Transverse colon (tissue), 4 donors: ENCODE data around the gene GDNF.

Experiments used
- CTCF ChIP-seq, 5 experiments: fragments of 200-600 bp in 3 of 5; fragments of 450-650 bp in 2 of 5; sonication (generic) in 3 of 5; IDR thresholded peaks; 1 replicate in 2 of 5; 2 replicates in 3 of 5; pipeline ENCODE4 v1.5.1; 2016 to 2017; ENCODE audit warnings: antibody characterized with exemption in 5 of 5, inconsistent platforms in 3 of 5, mild to moderate bottlenecking in 2 of 5, moderate library complexity in 1 of 5
- EP300 ChIP-seq: sonication (generic); formaldehyde crosslinking; IDR thresholded peaks from one replicate; pipeline ENCODE4 v1.6.1; 2017; ENCODE audit warnings: antibody characterized with exemption, low read depth
- POLR2A ChIP-seq: fragments of 450-650 bp; IDR thresholded peaks from one replicate; pipeline ENCODE4 v1.6.1; 2016; ENCODE audit warnings: antibody characterized with exemption, mild to moderate bottlenecking, moderate library complexity
- POLR2AphosphoS5 ChIP-seq, 3 donors: sonication (generic); formaldehyde crosslinking; IDR thresholded peaks; one replicate each; pipeline ENCODE4 v1.6.1; 2016; ENCODE audit warnings: antibody characterized with exemption in 3 of 3

GRCh38 chr5:37767251-37767650 lies 72.6 kb downstream of the GDNF start:
- no peak for TF ChIP-seq CTCF (IDR thresholded peaks at IDR 0.05)
- TF ChIP-seq POLR2A, result no peak
- no peak for TF ChIP-seq POLR2AphosphoS5 (IDR thresholded peaks at IDR 0.05)
- TF ChIP-seq EP300, result no peak
